ENCODE results near the gene GIPC2. TPM values are rescaled to one million over a fixed set of nuclear protein-coding genes. Genes with fewer than 3 reads are reported as not detected.

GIPC2 gene
- polyA plus RNA-seq, 4 donors: 30.1 to 99.8 (median 51.9) TPM

- no peak for DNase-seq
- Histone ChIP-seq H3K9me3 (ENCODE audit: control insufficient read depth in 2 of 2, insufficient read depth in 1 of 2, low read depth in 1 of 2, low read length in 1 of 2) (no peaks in the 10 kb centered on the region), H3K27ac (ENCODE audit: low read depth in 1 of 3, low read length in 2 of 3) (no peak overlapping the region), H3K4me1 (ENCODE audit: control insufficient read depth in 3 of 3, insufficient read depth in 2 of 3, low read depth in 1 of 3, low read length in 2 of 3) (peaks cover 0 to 3% (median 0%) of the 10 kb centered on the region in 3 donors), H3K27me3 (ENCODE audit: control insufficient read depth in 3 of 3, insufficient read depth in 3 of 3, low read length in 3 of 3) (no peaks in the 10 kb centered on the region), H3K36me3 (ENCODE audit: control insufficient read depth in 3 of 3, insufficient read depth in 2 of 3, low read depth in 1 of 3, low read length in 3 of 3) (peaks cover 0 to 3% (median 0%) of the 10 kb centered on the region in 3 donors), H3K4me3 (ENCODE audit: low read depth in 1 of 3, low read length in 3 of 3) (no peak overlapping the region)
- 82 to 100% (median 89%) methylated on average over 1 of the region's 1 CpG for WGBS, 3 donors
- no peak for FAIRE-seq
Measured at GRCh38 chr1:78094639-78095038, 48.9 kb downstream of the GIPC2 start.

DNA sequence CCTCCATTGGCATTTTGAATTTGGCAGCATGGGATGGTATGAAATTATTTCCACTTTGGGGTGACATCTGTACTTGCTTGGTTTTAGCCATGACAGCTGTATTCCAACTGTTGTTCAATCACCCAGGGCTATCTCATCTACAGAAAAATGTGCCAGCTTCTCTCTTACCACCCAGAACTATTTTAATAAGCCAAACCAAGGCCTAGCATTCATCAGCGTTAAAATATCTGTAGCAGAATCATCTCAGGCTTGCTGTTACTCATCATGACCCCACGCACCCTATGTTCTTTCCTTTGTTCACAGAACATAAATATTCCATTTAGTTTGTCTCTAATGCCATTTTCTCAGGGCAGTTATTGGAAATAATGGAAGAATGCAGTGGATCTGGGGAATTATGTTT lies 49.8 kb downstream of the GIPC2 start:
- 85 to 98% (median 88%) methylated on average over 2 of the region's 2 CpGs for WGBS, 3 donors
- FAIRE-seq: no peak

GRCh38 chr1:78096017-78096416 lies 50.3 kb downstream of the GIPC2 start:
- no peak for FAIRE-seq
- DNase-seq: no peak
- no peaks in the 10 kb centered on the region for H3K9me3 ChIP-seq (ENCODE audit: control insufficient read depth in 2 of 2, insufficient read depth in 1 of 2, low read depth in 1 of 2, low read length in 1 of 2)
- no peak overlapping the region for H3K4me3 ChIP-seq (ENCODE audit: low read depth in 1 of 3, low read length in 3 of 3)
- H3K27ac ChIP-seq (ENCODE audit: low read depth in 1 of 3, low read length in 2 of 3): no peak overlapping the region
- peaks cover 0 to 3% (median 0%) of the 10 kb centered on the region in 3 donors for H3K36me3 ChIP-seq (ENCODE audit: control insufficient read depth in 3 of 3, insufficient read depth in 2 of 3, low read depth in 1 of 3, low read length in 3 of 3)
- no peaks in the 10 kb centered on the region for H3K27me3 ChIP-seq (ENCODE audit: control insufficient read depth in 3 of 3, insufficient read depth in 3 of 3, low read length in 3 of 3)
- H3K4me1 ChIP-seq (ENCODE audit: control insufficient read depth in 3 of 3, insufficient read depth in 2 of 3, low read depth in 1 of 3, low read length in 2 of 3): peaks cover 0 to 3% (median 0%) of the 10 kb centered on the region in 3 donors

More for the DNA sequence above, 49.8 kb downstream of the GIPC2 start:
- no peaks in the 10 kb centered on the region for H3K9me3 ChIP-seq (ENCODE audit: control insufficient read depth in 2 of 2, insufficient read depth in 1 of 2, low read depth in 1 of 2, low read length in 1 of 2)
- H3K4me1 ChIP-seq (ENCODE audit: control insufficient read depth in 3 of 3, insufficient read depth in 2 of 3, low read depth in 1 of 3, low read length in 2 of 3): peaks cover 0 to 3% (median 0%) of the 10 kb centered on the region in 3 donors
- DNase-seq: no peak
- no peak overlapping the region for H3K4me3 ChIP-seq (ENCODE audit: low read depth in 1 of 3, low read length in 3 of 3)
- peaks cover 0 to 3% (median 0%) of the 10 kb centered on the region in 3 donors for H3K36me3 ChIP-seq (ENCODE audit: control insufficient read depth in 3 of 3, insufficient read depth in 2 of 3, low read depth in 1 of 3, low read length in 3 of 3)
- no peaks in the 10 kb centered on the region for H3K27me3 ChIP-seq (ENCODE audit: control insufficient read depth in 3 of 3, insufficient read depth in 3 of 3, low read length in 3 of 3)
- no peak overlapping the region for H3K27ac ChIP-seq (ENCODE audit: low read depth in 1 of 3, low read length in 2 of 3)

GRCh38 chr1:78096976-78097375 lies 51.2 kb downstream of the GIPC2 start:
- Histone ChIP-seq H3K36me3 (ENCODE audit: control insufficient read depth in 3 of 3, insufficient read depth in 2 of 3, low read depth in 1 of 3, low read length in 3 of 3) (no peaks in the 10 kb centered on the region), H3K27me3 (ENCODE audit: control insufficient read depth in 3 of 3, insufficient read depth in 3 of 3, low read length in 3 of 3) (no peaks in the 10 kb centered on the region), H3K4me1 (ENCODE audit: control insufficient read depth in 3 of 3, insufficient read depth in 2 of 3, low read depth in 1 of 3, low read length in 2 of 3) (no peaks in the 10 kb centered on the region), H3K9me3 (ENCODE audit: control insufficient read depth in 2 of 2, insufficient read depth in 1 of 2, low read depth in 1 of 2, low read length in 1 of 2) (no peaks in the 10 kb centered on the region), H3K4me3 (ENCODE audit: low read depth in 1 of 3, low read length in 3 of 3) (no peak overlapping the region), H3K27ac (ENCODE audit: low read depth in 1 of 3, low read length in 2 of 3) (no peak overlapping the region)
- FAIRE-seq (no peak), DNase-seq (no peak)
- WGBS, 3 donors: 78 to 94% (median 93%) methylated on average over 1 of the region's 1 CpG

GRCh38 chr1:78101051-78101450 lies 55.3 kb downstream of the GIPC2 start:
- Histone ChIP-seq H3K27ac (ENCODE audit: low read depth in 1 of 3, low read length in 2 of 3) (no peak overlapping the region), H3K4me1 (ENCODE audit: control insufficient read depth in 3 of 3, insufficient read depth in 2 of 3, low read depth in 1 of 3, low read length in 2 of 3) (peaks cover 0 to 5% (median 0%) of the 10 kb centered on the region in 3 donors)
- no peak for FAIRE-seq

DNA sequence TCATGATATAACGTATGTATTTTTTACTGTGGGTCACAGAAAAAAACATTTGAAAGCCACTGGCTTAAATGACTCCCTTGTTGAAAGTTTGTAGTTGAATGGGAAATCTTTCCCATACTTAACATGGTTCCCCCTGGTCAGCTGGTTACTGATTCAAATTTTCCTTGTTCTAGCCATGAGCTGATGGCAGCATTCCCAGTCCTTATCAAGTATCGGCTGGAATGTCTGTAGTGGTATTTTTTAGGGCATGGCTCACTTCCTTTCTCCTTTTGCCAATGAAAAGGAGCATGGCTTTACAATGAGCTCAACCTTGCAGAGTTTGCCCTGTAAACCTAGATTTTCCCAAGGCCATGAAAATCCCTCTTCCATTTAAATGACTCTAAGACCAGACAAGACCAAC lies 55.7 kb downstream of the GIPC2 start:
- no peak for FAIRE-seq
- WGBS, 3 donors: 19 to 46% (median 29%) methylated on average over 2 of the region's 2 CpGs
- Histone ChIP-seq H3K27me3 (ENCODE audit: control insufficient read depth in 3 of 3, insufficient read depth in 3 of 3, low read length in 3 of 3) (no peaks in the 10 kb centered on the region), H3K4me1 (ENCODE audit: control insufficient read depth in 3 of 3, insufficient read depth in 2 of 3, low read depth in 1 of 3, low read length in 2 of 3) (peaks cover 0 to 5% (median 0%) of the 10 kb centered on the region in 3 donors), H3K4me3 (ENCODE audit: low read depth in 1 of 3, low read length in 3 of 3) (no peak overlapping the region), H3K36me3 (ENCODE audit: control insufficient read depth in 3 of 3, insufficient read depth in 2 of 3, low read depth in 1 of 3, low read length in 3 of 3) (peaks cover 0 to 2% (median 0%) of the 10 kb centered on the region in 3 donors), H3K9me3 (ENCODE audit: control insufficient read depth in 2 of 2, insufficient read depth in 1 of 2, low read depth in 1 of 2, low read length in 1 of 2) (no peaks in the 10 kb centered on the region), H3K27ac (ENCODE audit: low read depth in 1 of 3, low read length in 2 of 3) (no peak overlapping the region)
- peak in 1 of 2 donors; percentile 70 for DNase-seq

More at GRCh38 chr1:78101051-78101450, 55.3 kb downstream of the GIPC2 start:
- no peak for DNase-seq
- Histone ChIP-seq H3K9me3 (ENCODE audit: control insufficient read depth in 2 of 2, insufficient read depth in 1 of 2, low read depth in 1 of 2, low read length in 1 of 2) (no peaks in the 10 kb centered on the region), H3K27me3 (ENCODE audit: control insufficient read depth in 3 of 3, insufficient read depth in 3 of 3, low read length in 3 of 3) (no peaks in the 10 kb centered on the region), H3K36me3 (ENCODE audit: control insufficient read depth in 3 of 3, insufficient read depth in 2 of 3, low read depth in 1 of 3, low read length in 3 of 3) (peaks cover 0 to 2% (median 0%) of the 10 kb centered on the region in 3 donors), H3K4me3 (ENCODE audit: low read depth in 1 of 3, low read length in 3 of 3) (no peak overlapping the region)
- 81 to 83% (median 81%) methylated on average over 2 of the region's 2 CpGs for WGBS, 3 donors

GRCh38 chr1:78102082-78102481 lies 56.3 kb downstream of the GIPC2 start:
- no peak overlapping the region for H3K4me3 ChIP-seq (ENCODE audit: low read depth in 1 of 3, low read length in 3 of 3)
- no peaks in the 10 kb centered on the region for H3K27me3 ChIP-seq (ENCODE audit: control insufficient read depth in 3 of 3, insufficient read depth in 3 of 3, low read length in 3 of 3)
- DNase-seq (no peak), FAIRE-seq (no peak)
- H3K9me3 ChIP-seq (ENCODE audit: control insufficient read depth in 2 of 2, insufficient read depth in 1 of 2, low read depth in 1 of 2, low read length in 1 of 2): no peaks in the 10 kb centered on the region
- 77 to 86% (median 82%) methylated on average over 3 of the region's 3 CpGs for WGBS, 3 donors
- peaks cover 0 to 2% (median 0%) of the 10 kb centered on the region in 3 donors for H3K36me3 ChIP-seq (ENCODE audit: control insufficient read depth in 3 of 3, insufficient read depth in 2 of 3, low read depth in 1 of 3, low read length in 3 of 3)
- H3K27ac ChIP-seq (ENCODE audit: low read depth in 1 of 3, low read length in 2 of 3): no peak overlapping the region
- peaks cover 0 to 5% (median 0%) of the 10 kb centered on the region in 3 donors for H3K4me1 ChIP-seq (ENCODE audit: control insufficient read depth in 3 of 3, insufficient read depth in 2 of 3, low read depth in 1 of 3, low read length in 2 of 3)

GRCh38 chr1:78102916-78103315 lies 57.1 kb downstream of the GIPC2 start:
- Histone ChIP-seq H3K4me3 (ENCODE audit: low read depth in 1 of 3, low read length in 3 of 3) (no peak overlapping the region), H3K27ac (ENCODE audit: low read depth in 1 of 3, low read length in 2 of 3) (no peak overlapping the region), H3K4me1 (ENCODE audit: control insufficient read depth in 3 of 3, insufficient read depth in 2 of 3, low read depth in 1 of 3, low read length in 2 of 3) (peaks cover 0 to 5% (median 0%) of the 10 kb centered on the region in 3 donors), H3K27me3 (ENCODE audit: control insufficient read depth in 3 of 3, insufficient read depth in 3 of 3, low read length in 3 of 3) (no peaks in the 10 kb centered on the region), H3K9me3 (ENCODE audit: control insufficient read depth in 2 of 2, insufficient read depth in 1 of 2, low read depth in 1 of 2, low read length in 1 of 2) (no peaks in the 10 kb centered on the region), H3K36me3 (ENCODE audit: control insufficient read depth in 3 of 3, insufficient read depth in 2 of 3, low read depth in 1 of 3, low read length in 3 of 3) (peaks cover 0 to 2% (median 0%) of the 10 kb centered on the region in 3 donors)
- DNase-seq: no peak
- 86 to 96% (median 87%) methylated on average over 2 of the region's 2 CpGs for WGBS, 3 donors
- FAIRE-seq: no peak

GRCh38 chr1:78104322-78104721 lies 58.6 kb downstream of the GIPC2 start:
- peaks cover 0 to 5% (median 0%) of the 10 kb centered on the region in 3 donors for H3K4me1 ChIP-seq (ENCODE audit: control insufficient read depth in 3 of 3, insufficient read depth in 2 of 3, low read depth in 1 of 3, low read length in 2 of 3)
- FAIRE-seq (no peak), DNase-seq (no peak)
- no peak overlapping the region for H3K27ac ChIP-seq (ENCODE audit: low read depth in 1 of 3, low read length in 2 of 3)
- peaks cover 0 to 3% (median 2%) of the 10 kb centered on the region in 3 donors for H3K36me3 ChIP-seq (ENCODE audit: control insufficient read depth in 3 of 3, insufficient read depth in 2 of 3, low read depth in 1 of 3, low read length in 3 of 3)
- H3K4me3 ChIP-seq (ENCODE audit: low read depth in 1 of 3, low read length in 3 of 3): no peak overlapping the region
- H3K27me3 ChIP-seq (ENCODE audit: control insufficient read depth in 3 of 3, insufficient read depth in 3 of 3, low read length in 3 of 3): no peaks in the 10 kb centered on the region
- no peaks in the 10 kb centered on the region for H3K9me3 ChIP-seq (ENCODE audit: control insufficient read depth in 2 of 2, insufficient read depth in 1 of 2, low read depth in 1 of 2, low read length in 1 of 2)

All from small intestine (tissue), 7 donors.